ENCODE results near the gene TRAF3IP3. TPM values are rescaled to one million over a fixed set of nuclear protein-coding genes. Genes with fewer than 3 reads are reported as not detected.
A peak's percentile ranks its signal among the peaks of the same experiment; 100 is the strongest.

Gene TRAF3IP3
- total and polyA plus RNA-seq, 11 donors = 0.16 to 10.6 (median 0.75) TPM; not detected in 1

DNA sequence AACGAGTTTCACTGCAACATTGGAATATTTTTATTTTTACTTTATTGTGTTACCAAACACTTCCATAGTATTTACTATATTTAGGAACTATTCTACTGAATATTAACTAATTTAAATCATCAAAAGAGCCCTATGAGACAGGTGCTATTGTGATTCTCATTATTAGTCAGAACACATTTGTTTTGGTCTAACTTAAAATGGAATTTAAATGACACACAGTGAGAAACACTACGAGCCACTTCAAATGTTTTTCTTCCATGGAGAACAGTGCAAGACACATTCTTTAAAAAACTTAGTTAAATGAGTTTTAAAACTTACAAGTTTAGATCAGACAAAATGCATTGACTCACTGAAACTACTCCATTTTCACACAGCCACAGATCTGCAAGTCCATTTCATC is 6.6 kb upstream of the TRAF3IP3 start:
- H3K27me3 ChIP-seq = no peaks in the 10 kb centered on the region
- no peak for DNase-seq
- H3K36me3 ChIP-seq = no peaks in the 10 kb centered on the region
- WGBS, 4 donors = 73 to 86% (median 75%) methylated on average over 2 of the region's 2 CpGs
- no peak for TF ChIP-seq POLR2A (IDR thresholded peaks at IDR 0.05)
- TF ChIP-seq, protein P1, sequence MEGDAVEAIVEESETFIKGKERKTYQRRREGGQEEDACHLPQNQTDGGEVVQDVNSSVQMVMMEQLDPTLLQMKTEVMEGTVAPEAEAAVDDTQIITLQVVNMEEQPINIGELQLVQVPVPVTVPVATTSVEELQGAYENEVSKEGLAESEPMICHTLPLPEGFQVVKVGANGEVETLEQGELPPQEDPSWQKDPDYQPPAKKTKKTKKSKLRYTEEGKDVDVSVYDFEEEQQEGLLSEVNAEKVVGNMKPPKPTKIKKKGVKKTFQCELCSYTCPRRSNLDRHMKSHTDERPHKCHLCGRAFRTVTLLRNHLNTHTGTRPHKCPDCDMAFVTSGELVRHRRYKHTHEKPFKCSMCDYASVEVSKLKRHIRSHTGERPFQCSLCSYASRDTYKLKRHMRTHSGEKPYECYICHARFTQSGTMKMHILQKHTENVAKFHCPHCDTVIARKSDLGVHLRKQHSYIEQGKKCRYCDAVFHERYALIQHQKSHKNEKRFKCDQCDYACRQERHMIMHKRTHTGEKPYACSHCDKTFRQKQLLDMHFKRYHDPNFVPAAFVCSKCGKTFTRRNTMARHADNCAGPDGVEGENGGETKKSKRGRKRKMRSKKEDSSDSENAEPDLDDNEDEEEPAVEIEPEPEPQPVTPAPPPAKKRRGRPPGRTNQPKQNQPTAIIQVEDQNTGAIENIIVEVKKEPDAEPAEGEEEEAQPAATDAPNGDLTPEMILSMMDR (IDR thresholded peaks at IDR 0.05) = no peak
- no peaks in the 10 kb centered on the region for H3K9me3 ChIP-seq
- no peak for ATAC-seq
- peaks cover 0 to 45% (median 9%) of the 10 kb centered on the region in 12 donors for H3K4me1 ChIP-seq
- H3K4me3 ChIP-seq = no peak overlapping the region
- no peak overlapping the region for H3K27ac ChIP-seq
- intact Hi-C loops (cut with DNase I) = loop anchor here (2.0 to 10.0 kb wide), 9 partner anchors 47 to 172 kb away; partner anchors contain the start of genes CAMK1G (in 1 of the 10) and HSD11B1 (in 1 of the 10)

GRCh38 chr1:209749670-209750323 is 6.1 kb upstream of the TRAF3IP3 start:
- Histone ChIP-seq H3K4me1 (peaks cover 0 to 46% (median 9%) of the 10 kb centered on the region in 12 donors), H3K36me3 (no peaks in the 10 kb centered on the region), H3K27me3 (no peaks in the 10 kb centered on the region), H3K9me3 (no peaks in the 10 kb centered on the region), H3K27ac (peak overlapping the region in 1 of 12 donors; percentile 77), H3K4me3 (no peak overlapping the region)
- DNase-seq (no peak), ATAC-seq (no peak)
- WGBS, 4 donors = 76 to 85% (median 83%) methylated on average over 6 of the region's 6 CpGs
- TF ChIP-seq POLR2A (IDR thresholded peaks at IDR 0.05) = no peak
- TF ChIP-seq, protein P1 (IDR thresholded peaks at IDR 0.05) = no peak
- intact Hi-C loops (cut with DNase I) = loop anchor here (2.0 to 10.0 kb wide), 9 partner anchors 47 to 173 kb away; partner anchors contain the start of genes CAMK1G (in 1 of the 10) and HSD11B1 (in 1 of the 10)

- no peak for TF ChIP-seq POLR2A (IDR thresholded peaks at IDR 0.05)
- TF ChIP-seq, protein P1 (IDR thresholded peaks at IDR 0.05) = no peak
Measured at GRCh38 chr1:209751627-209752231, 4.1 kb upstream of the TRAF3IP3 start.

DNA sequence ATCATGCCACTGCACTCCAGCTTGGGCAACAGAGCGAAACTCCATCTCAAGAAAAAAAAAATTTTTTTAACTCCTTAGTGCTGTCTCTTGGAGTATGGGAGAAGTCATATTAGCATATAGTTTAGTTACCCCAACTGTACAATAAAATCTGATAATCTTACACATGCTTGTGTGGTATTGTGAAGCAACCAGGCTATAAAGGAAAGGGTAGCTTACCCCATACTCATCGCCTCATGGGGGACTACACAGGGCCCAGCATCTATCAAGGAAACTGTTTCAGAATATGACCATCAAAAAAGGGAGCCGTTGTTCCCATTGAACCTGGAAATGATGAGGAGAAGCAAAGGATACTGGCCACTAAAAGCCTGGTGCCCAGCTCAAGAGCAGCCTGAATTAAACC is 3.0 kb upstream of the TRAF3IP3 start:
- Histone ChIP-seq H3K9me3 (no peaks in the 10 kb centered on the region), H3K4me3 (no peak overlapping the region), H3K27me3 (no peaks in the 10 kb centered on the region), H3K36me3 (no peaks in the 10 kb centered on the region), H3K4me1 (peaks cover 0 to 54% (median 1%) of the 10 kb centered on the region in 12 donors), H3K27ac (no peak overlapping the region)
- 90 to 95% (median 91%) methylated on average over 3 of the region's 3 CpGs for WGBS, 4 donors
- no peak for TF ChIP-seq POLR2A (IDR thresholded peaks at IDR 0.05)
- TF ChIP-seq, protein P1 (IDR thresholded peaks at IDR 0.05) = no peak
- ATAC-seq = no peak
- intact Hi-C loops (cut with DNase I) = no loop called here
- DNase-seq = no peak

More at GRCh38 chr1:209751627-209752231, 4.1 kb upstream of the TRAF3IP3 start:
- Histone ChIP-seq H3K4me3 (no peak overlapping the region), H3K27me3 (no peaks in the 10 kb centered on the region), H3K27ac (peak overlapping the region in 1 of 12 donors; percentile 77), H3K4me1 (peaks cover 0 to 64% (median 9%) of the 10 kb centered on the region in 12 donors), H3K9me3 (no peaks in the 10 kb centered on the region), H3K36me3 (no peaks in the 10 kb centered on the region)
- intact Hi-C loops (cut with DNase I) = no loop called here
- 63 to 84% (median 76%) methylated on average over 5 of the region's 5 CpGs for WGBS, 4 donors
- no peak for ATAC-seq
- DNase-seq = no peak
